Psoas muscle (tissue), 8 donors: ENCODE results near the gene SPOCD1. TPM values are rescaled to one million over a fixed set of nuclear protein-coding genes. Genes with fewer than 3 reads are reported as not detected.

Experiments used
- ATAC-seq, 4 donors: fragments of 200-7000 bp; cut with Tn5 transposase; one replicate each; pipeline ENCODE4 v1.9.1; 2020; ENCODE audit warnings: moderate library complexity in 3 of 4, mild to moderate bottlenecking in 2 of 4
- DNase-seq, 2 donors: peaks; one replicate each; pipeline ENCODE4 v3.0.0-alpha.2; 2020
- H3K27ac ChIP-seq: fragments of 200-600 bp; one replicate; pipeline ENCODE4 v1.8.0; 2022
- H3K27me3 ChIP-seq, 3 donors: fragments of 200-600 bp in 1 of 3; one replicate each; pipeline versions ENCODE4 v1.6.1 to v1.8.0; 2013 to 2022; ENCODE audit warnings: low read length in 2 of 3, mild to moderate bottlenecking in 2 of 3, moderate library complexity in 1 of 3; ENCODE audit not compliant: insufficient read depth in 3 of 3
- H3K36me3 ChIP-seq, 2 donors: fragments of 200-600 bp in 1 of 2; one replicate each; pipeline versions ENCODE4 v1.6.1 to v1.8.0; 2013 to 2022; ENCODE audit warnings: low read depth in 1 of 2, mild to moderate bottlenecking in 1 of 2, moderate library complexity in 1 of 2; ENCODE audit not compliant: insufficient read depth in 1 of 2
- H3K4me1 ChIP-seq: fragments of 200-600 bp; one replicate; pipeline ENCODE4 v1.8.0; 2022
- H3K4me3 ChIP-seq: fragments of 200-600 bp; one replicate; pipeline ENCODE4 v1.8.0; 2022; ENCODE audit warnings: mild to moderate bottlenecking
- H3K9me3 ChIP-seq: fragments of 200-600 bp; one replicate; pipeline ENCODE4 v1.8.0; 2022
- WGBS, 3 donors: extraction: QIAGEN DNeasy Blood & Tissue Kit; methylation state at CpG; one replicate each; pipeline versions ENCODE4 v1.1.6 to v1.1.7; 2013; 5-methylcytosine and 5-hydroxymethylcytosine counted together
- intact Hi-C, 2 donors: fragments of 100-400 bp; cut with DNase I; formaldehyde crosslinking; loops; one replicate each; pipeline versions ENCODE4 v1.11.0 to v1.14.2; 2022
- polyA plus RNA-seq, 3 donors: library from polyadenylated mRNA; stranded (reverse); fragments of 200-250 nt; gene quantifications; one replicate each; pipeline ENCODE4 v1.2.3, GENCODE V29; 2013
- total RNA-seq, 4 donors: library from RNA; stranded (reverse); fragmentation: NEBNext Ultra II Directional in 2 of 4; extraction: Animal tissue kit (Norgen Biotek cat#: 25700) in 2 of 4; gene quantifications; one replicate each; pipeline versions ENCODE4 v1.2.1 to v1.2.4, GENCODE V29; 2021 to 2023
- TF ChIP-seq, protein P1 (sequence below): fragments of 200-600 bp; IDR thresholded peaks from one replicate; pipeline ENCODE4 v1.8.0; 2022; ENCODE audit warnings: antibody characterized with exemption
- donor health status: healthy with polysubstance abuse.
- donor health status: DM: no; HTN: no; CAD: no; lungs with moderate emphysema.
- donor health status: Bipolar disorder and iron deficiency.
- donor health status: healthy.
- donor health status: DM: yes; HTN: yes; CAD: no.
- donor health status: DM: no; HTN: no; CAD: no.
- donor health status: DM: no; HTN: no; CAD: no.
- donor health status: DM: yes; HTN: yes; CAD: no.

The SPOCD1 gene
- total and polyA plus RNA-seq, 7 donors, result 0.05 to 2.5 (median 0.15) TPM; not detected in 2

DNA sequence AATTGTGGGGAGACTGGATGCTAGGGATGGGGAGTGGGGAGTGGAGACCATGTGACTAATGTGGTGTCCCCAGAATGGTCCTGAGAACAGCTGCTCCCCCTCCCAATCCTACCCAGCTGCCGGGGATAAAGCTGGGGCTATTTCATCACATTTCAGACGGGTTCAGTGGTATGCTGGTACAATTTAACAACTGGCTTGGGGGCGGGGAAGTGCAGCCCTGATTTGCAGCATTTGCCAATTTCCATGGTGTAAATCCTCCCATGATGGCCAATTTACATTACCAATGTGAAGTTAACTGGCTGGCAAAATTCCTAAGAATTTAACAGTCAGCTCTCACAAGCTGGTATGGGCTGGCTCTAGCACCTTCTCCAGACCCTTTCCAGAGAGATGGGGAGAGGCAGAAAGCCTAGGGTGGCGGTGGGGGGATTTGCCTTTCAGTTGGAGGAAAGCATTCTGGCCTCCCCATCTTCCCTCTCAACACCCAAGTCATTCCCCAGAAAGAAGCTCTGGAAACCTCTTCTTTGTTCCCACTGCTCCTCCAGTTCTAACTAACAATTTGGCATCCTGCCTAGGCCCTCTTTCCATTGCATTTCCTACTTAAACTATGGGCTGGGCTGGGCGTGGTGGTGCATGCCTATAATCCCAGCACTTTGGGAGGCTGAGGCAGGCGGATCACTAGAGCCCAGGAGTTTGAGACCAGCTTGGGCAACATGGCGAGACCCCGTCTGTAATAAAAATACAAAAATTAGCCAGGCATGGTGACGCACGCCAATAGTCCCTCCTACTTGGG, 40.4 kb downstream of the SPOCD1 start:
- H3K27me3 ChIP-seq, result peaks cover 0 to 44% (median 19%) of the 10 kb centered on the region in 3 donors
- TF ChIP-seq, protein P1, sequence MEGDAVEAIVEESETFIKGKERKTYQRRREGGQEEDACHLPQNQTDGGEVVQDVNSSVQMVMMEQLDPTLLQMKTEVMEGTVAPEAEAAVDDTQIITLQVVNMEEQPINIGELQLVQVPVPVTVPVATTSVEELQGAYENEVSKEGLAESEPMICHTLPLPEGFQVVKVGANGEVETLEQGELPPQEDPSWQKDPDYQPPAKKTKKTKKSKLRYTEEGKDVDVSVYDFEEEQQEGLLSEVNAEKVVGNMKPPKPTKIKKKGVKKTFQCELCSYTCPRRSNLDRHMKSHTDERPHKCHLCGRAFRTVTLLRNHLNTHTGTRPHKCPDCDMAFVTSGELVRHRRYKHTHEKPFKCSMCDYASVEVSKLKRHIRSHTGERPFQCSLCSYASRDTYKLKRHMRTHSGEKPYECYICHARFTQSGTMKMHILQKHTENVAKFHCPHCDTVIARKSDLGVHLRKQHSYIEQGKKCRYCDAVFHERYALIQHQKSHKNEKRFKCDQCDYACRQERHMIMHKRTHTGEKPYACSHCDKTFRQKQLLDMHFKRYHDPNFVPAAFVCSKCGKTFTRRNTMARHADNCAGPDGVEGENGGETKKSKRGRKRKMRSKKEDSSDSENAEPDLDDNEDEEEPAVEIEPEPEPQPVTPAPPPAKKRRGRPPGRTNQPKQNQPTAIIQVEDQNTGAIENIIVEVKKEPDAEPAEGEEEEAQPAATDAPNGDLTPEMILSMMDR, result no peak
- no peak for ATAC-seq

DNA sequence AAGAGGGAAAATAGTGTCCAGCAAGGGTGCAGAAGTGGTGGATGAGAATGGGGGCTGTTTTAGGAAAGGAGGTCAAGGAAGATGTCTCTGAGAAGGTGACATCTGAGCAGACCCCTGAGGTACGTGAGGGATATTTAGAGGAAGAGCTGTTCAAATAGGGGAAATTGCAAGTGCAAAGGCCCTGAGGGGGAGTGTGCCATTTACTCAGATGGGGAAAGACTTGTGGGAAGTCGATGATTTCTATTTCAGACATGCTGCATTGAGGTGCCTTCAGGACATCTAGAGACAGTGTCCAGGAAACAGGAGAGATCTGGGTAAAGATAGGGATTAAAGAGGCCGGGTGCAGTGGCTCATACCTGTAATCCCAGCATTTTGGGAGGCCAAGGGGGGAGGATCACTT, 41.3 kb downstream of the SPOCD1 start:
- Histone ChIP-seq H3K27ac (no peak overlapping the region), H3K36me3 (no peaks in the 10 kb centered on the region), H3K4me1 (no peaks in the 10 kb centered on the region), H3K4me3 (no peak overlapping the region), H3K9me3 (no peaks in the 10 kb centered on the region), H3K27me3 (peaks cover 0 to 44% (median 19%) of the 10 kb centered on the region in 3 donors)
- WGBS, 3 donors, result 74 to 89% (median 75%) methylated on average over 3 of the region's 3 CpGs
- TF ChIP-seq, protein P1, result no peak
- DNase-seq (no peak), ATAC-seq (no peak)
- intact Hi-C loops, result no loop called here

More for the DNA sequence above, 40.4 kb downstream of the SPOCD1 start:
- H3K9me3 ChIP-seq, result no peaks in the 10 kb centered on the region
- no peak overlapping the region for H3K27ac ChIP-seq
- no peaks in the 10 kb centered on the region for H3K4me1 ChIP-seq
- intact Hi-C loops, result no loop called here
- no peaks in the 10 kb centered on the region for H3K36me3 ChIP-seq
- WGBS, 3 donors, result 70 to 81% (median 77%) methylated on average over 10 of the region's 10 CpGs
- H3K4me3 ChIP-seq, result no peak overlapping the region
- DNase-seq, result no peak

DNA sequence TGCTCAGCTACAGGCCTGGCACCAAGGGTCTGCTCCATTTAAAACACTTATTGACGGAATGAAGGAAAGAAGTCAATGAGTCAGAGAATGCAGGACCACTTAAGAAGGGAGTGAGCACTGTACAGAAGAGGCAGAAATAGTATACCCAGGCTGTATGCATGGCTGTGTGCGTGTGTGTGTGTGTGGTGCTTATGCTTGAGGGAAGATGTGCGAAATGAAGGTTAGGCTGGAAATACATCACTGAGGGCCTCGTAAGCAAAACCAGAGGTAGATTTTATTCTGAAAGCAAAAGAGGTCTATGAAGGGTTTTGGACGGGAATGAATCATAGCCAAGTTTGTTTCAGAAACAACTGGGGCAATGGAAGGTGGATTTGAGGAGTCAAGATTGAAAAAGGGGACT, 42.0 kb downstream of the SPOCD1 start:
- H3K4me3 ChIP-seq, result no peak overlapping the region
- ATAC-seq (no peak), DNase-seq (no peak)
- no peak overlapping the region for H3K27ac ChIP-seq
- no peaks in the 10 kb centered on the region for H3K9me3 ChIP-seq
- H3K4me1 ChIP-seq, result no peaks in the 10 kb centered on the region
- intact Hi-C loops, result no loop called here
- H3K27me3 ChIP-seq, result peaks cover 0 to 44% (median 19%) of the 10 kb centered on the region in 3 donors
- TF ChIP-seq, protein P1, result no peak
- no peaks in the 10 kb centered on the region for H3K36me3 ChIP-seq
- WGBS, 3 donors, result 84 to 91% (median 89%) methylated on average over 5 of the region's 5 CpGs

DNA sequence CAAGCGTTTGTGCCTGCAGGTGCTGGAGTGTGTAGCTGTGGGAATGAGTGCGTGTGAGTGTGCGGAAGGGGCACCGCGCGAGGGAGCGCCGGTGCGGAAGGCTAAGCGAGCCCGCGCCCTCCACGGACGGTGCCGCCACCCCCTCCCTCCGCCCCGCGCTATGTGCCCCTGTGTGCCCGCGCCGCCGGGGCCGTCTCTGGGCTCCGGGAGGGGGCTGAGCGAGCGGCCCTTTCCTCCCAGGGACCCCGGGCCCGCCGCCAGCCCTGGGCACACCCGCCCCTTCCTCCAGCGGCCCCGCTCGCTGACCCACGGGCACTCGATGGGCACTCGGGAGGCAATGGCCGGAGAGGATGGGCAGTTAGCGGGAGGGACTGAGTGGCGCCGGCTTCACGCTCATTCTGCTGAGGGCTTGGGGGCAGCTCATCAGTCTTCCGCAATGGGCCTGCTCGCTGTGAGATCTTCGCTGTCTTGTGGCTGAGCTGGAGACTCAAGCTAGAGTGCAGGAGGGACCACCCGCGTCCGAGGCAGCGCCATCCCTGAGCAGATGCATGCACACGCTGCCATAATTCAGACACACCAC, 43.1 kb downstream of the SPOCD1 start:
- TF ChIP-seq, protein P1, result no peak
- Histone ChIP-seq H3K27ac (no peak overlapping the region), H3K4me1 (no peaks in the 10 kb centered on the region), H3K27me3 (peaks cover 0 to 44% (median 19%) of the 10 kb centered on the region in 3 donors), H3K9me3 (no peaks in the 10 kb centered on the region), H3K4me3 (peak overlapping the region; percentile 34), H3K36me3 (no peaks in the 10 kb centered on the region)
- ATAC-seq (peak in 3 of 4 donors; percentile 6 to 43 (median 18)), DNase-seq (no peak)
- WGBS, 3 donors, result 17 to 21% (median 18%) methylated on average over 40 to 49 of the region's 49 CpGs
- intact Hi-C loops, result no loop called here
